Activated CD8-positive, alpha-beta memory T cell treated with anti-CD3 and anti-CD28 coated beads, Interleukin-2, amount 10 ng/mL, durations not matched to agents 7 days and 5 days (primary cell): ENCODE results near the gene CYP2A13. TPM values are rescaled to one million over a fixed set of nuclear protein-coding genes. Genes with fewer than 3 reads are reported as not detected.
A peak's percentile ranks its signal among the peaks of the same experiment; 100 is the strongest.
"Not testable (repeated sequence)": the region's sequence is repeated elsewhere in the genome, so short reads cannot be mapped to it uniquely, and the experiment has no call there.

Experiments
- ATAC-seq: fragments of 150-1000 bp; cut with Tn5 transposase; one replicate; pipeline ENCODE4 v1.10.0; 2021; ENCODE audit warnings: moderate library complexity
- CTCF ChIA-PET: fragments of 350-600 bp; sonication (Branson Sonifier 250); formaldehyde crosslinking; loops from one replicate; lab custom pipeline; 2021; ENCODE audit warnings: antibody characterized with exemption; lab: Charles Lee
- DNase-seq: peaks from one replicate; pipeline ENCODE4 v3.0.0-alpha.2; 2020
- H3K27ac Mint-ChIP-seq: one replicate; pipeline ENCODE4 v1.8.0; 2021; ENCODE audit warnings: mild to moderate bottlenecking, mixed read lengths
- H3K27me3 Mint-ChIP-seq: one replicate; pipeline ENCODE4 v1.8.0; 2021; ENCODE audit warnings: mixed read lengths
- H3K36me3 Mint-ChIP-seq: one replicate; pipeline ENCODE4 v1.8.0; 2021; ENCODE audit warnings: mild to moderate bottlenecking, mixed read lengths
- H3K4me1 Mint-ChIP-seq: one replicate; pipeline ENCODE4 v1.8.0; 2021; ENCODE audit warnings: mixed read lengths
- H3K4me3 Mint-ChIP-seq: one replicate; pipeline ENCODE4 v1.8.0; 2021; ENCODE audit warnings: mild to moderate bottlenecking, moderate library complexity, mixed read lengths
- H3K9me3 Mint-ChIP-seq: one replicate; pipeline ENCODE4 v1.8.0; 2022; ENCODE audit warnings: low read depth, mixed read lengths
- total RNA-seq, 2 experiments: library from RNA; stranded (reverse); gene quantifications; one replicate each; pipeline ENCODE4 v1.2.3, GENCODE V29; 2021

The CYP2A13 gene
- not detected for total RNA-seq

- Mint-ChIP-seq H3K4me1 (no peaks in the 10 kb centered on the region), H3K36me3 (no peaks in the 10 kb centered on the region), H3K9me3 (no peaks in the 10 kb centered on the region), H3K27ac (no peak within 1 kb of the TSS), H3K27me3 (peaks cover 46% of the 10 kb centered on the region), H3K4me3 (no peak within 1 kb of the TSS)
- CTCF ChIA-PET = no interaction called here
- no peak for ATAC-seq
- no peak for DNase-seq
These were observed at the start of gene CYP2A13 for GRCh38 chr19:41088151-41088550. Gene CYP2A13, plus strand, starts transcription at chr19:41088451. Its CDS starts 21 bp downstream, at chr19:41088472.

- peaks cover 11% of the 10 kb centered on the region for H3K27me3 Mint-ChIP-seq
These were observed 48.4 kb upstream of the CYP2A13 start for GRCh38 chr19:41039806-41040205.

GRCh38 chr19:41045095-41045494 lies 43.2 kb upstream of the CYP2A13 start:
- H3K9me3 Mint-ChIP-seq, DNase-seq, CTCF ChIA-PET, H3K36me3 Mint-ChIP-seq, H3K27ac Mint-ChIP-seq, H3K27me3 Mint-ChIP-seq, ATAC-seq, H3K4me1 Mint-ChIP-seq, H3K4me3 Mint-ChIP-seq: not testable (repeated sequence)

More at GRCh38 chr19:41039806-41040205, 48.4 kb upstream of the CYP2A13 start:
- Mint-ChIP-seq H3K36me3 (no peaks in the 10 kb centered on the region), H3K4me1 (peaks cover 2% of the 10 kb centered on the region), H3K9me3 (no peaks in the 10 kb centered on the region), H3K27ac (no peak overlapping the region), H3K4me3 (no peak overlapping the region)
- DNase-seq (no peak), ATAC-seq (no peak)
- CTCF ChIA-PET = no interaction called here

- H3K27me3 Mint-ChIP-seq = peaks cover 25% of the 10 kb centered on the region
- CTCF ChIA-PET = no interaction called here
These were observed 37.8 kb upstream of the CYP2A13 start for GRCh38 chr19:41050426-41050825.

GRCh38 chr19:41052162-41052561 lies 36.1 kb upstream of the CYP2A13 start:
- H3K4me1 Mint-ChIP-seq, H3K27ac Mint-ChIP-seq, DNase-seq, CTCF ChIA-PET, H3K36me3 Mint-ChIP-seq, H3K9me3 Mint-ChIP-seq, ATAC-seq, H3K4me3 Mint-ChIP-seq: not testable (repeated sequence)
- H3K27me3 Mint-ChIP-seq = peaks cover 35% of the 10 kb centered on the region

More at GRCh38 chr19:41050426-41050825, 37.8 kb upstream of the CYP2A13 start:
- no peak overlapping the region for H3K4me3 Mint-ChIP-seq
- H3K36me3 Mint-ChIP-seq = no peaks in the 10 kb centered on the region
- no peaks in the 10 kb centered on the region for H3K9me3 Mint-ChIP-seq
- H3K4me1 Mint-ChIP-seq = no peaks in the 10 kb centered on the region
- H3K27ac Mint-ChIP-seq = no peak overlapping the region
- no peak for ATAC-seq
- no peak for DNase-seq

GRCh38 chr19:41053331-41053730 lies 34.9 kb upstream of the CYP2A13 start:
- peaks cover 37% of the 10 kb centered on the region for H3K27me3 Mint-ChIP-seq
- not testable (repeated sequence) for H3K4me3 Mint-ChIP-seq, ATAC-seq

GRCh38 chr19:41064974-41065569 lies 23.2 kb upstream of the CYP2A13 start:
- H3K36me3 Mint-ChIP-seq = no peaks in the 10 kb centered on the region
- no peak overlapping the region for H3K27ac Mint-ChIP-seq
- H3K9me3 Mint-ChIP-seq = no peaks in the 10 kb centered on the region
- ATAC-seq (no peak), DNase-seq (no peak)
- H3K4me1 Mint-ChIP-seq = no peaks in the 10 kb centered on the region
- H3K27me3 Mint-ChIP-seq = peaks cover 35% of the 10 kb centered on the region
- H3K4me3 Mint-ChIP-seq = no peak overlapping the region
- CTCF ChIA-PET = no interaction called here

More at GRCh38 chr19:41053331-41053730, 34.9 kb upstream of the CYP2A13 start:
- H3K27ac Mint-ChIP-seq, CTCF ChIA-PET, H3K36me3 Mint-ChIP-seq, DNase-seq, H3K4me1 Mint-ChIP-seq, H3K9me3 Mint-ChIP-seq: not testable (repeated sequence)

GRCh38 chr19:41076286-41076685 lies 12.0 kb upstream of the CYP2A13 start:
- H3K9me3 Mint-ChIP-seq = peaks cover 5% of the 10 kb centered on the region
- H3K4me3 Mint-ChIP-seq = no peak overlapping the region
- H3K27me3 Mint-ChIP-seq = peaks cover 46% of the 10 kb centered on the region
- CTCF ChIA-PET = no interaction called here
- DNase-seq (no peak), ATAC-seq (no peak)
- no peaks in the 10 kb centered on the region for H3K4me1 Mint-ChIP-seq
- no peak overlapping the region for H3K27ac Mint-ChIP-seq
- H3K36me3 Mint-ChIP-seq = no peaks in the 10 kb centered on the region

GRCh38 chr19:41083516-41083915 lies 4.7 kb upstream of the CYP2A13 start:
- Mint-ChIP-seq H3K27me3 (peaks cover 28% of the 10 kb centered on the region), H3K27ac (no peak overlapping the region), H3K4me3 (no peak overlapping the region), H3K4me1 (no peaks in the 10 kb centered on the region), H3K9me3 (peaks cover 5% of the 10 kb centered on the region), H3K36me3 (no peaks in the 10 kb centered on the region)
- ATAC-seq = no peak
- CTCF ChIA-PET = interaction anchor here (1.2 kb wide), 1 partner anchor 44 kb away, joined by 3 read pairs; no protein-coding TSS in a partner anchor
- DNase-seq = no peak

GRCh38 chr19:41085748-41086415 lies 2.4 kb upstream of the CYP2A13 start:
- CTCF ChIA-PET = no interaction called here
- no peaks in the 10 kb centered on the region for H3K4me1 Mint-ChIP-seq
- H3K9me3 Mint-ChIP-seq = peaks cover under 1% of the 10 kb centered on the region
- H3K36me3 Mint-ChIP-seq = no peaks in the 10 kb centered on the region
- H3K27me3 Mint-ChIP-seq = peaks cover 40% of the 10 kb centered on the region
- no peak overlapping the region for H3K4me3 Mint-ChIP-seq
- ATAC-seq (no peak), DNase-seq (no peak)
- no peak overlapping the region for H3K27ac Mint-ChIP-seq

- ATAC-seq (no peak), DNase-seq (no peak)
- Mint-ChIP-seq H3K27ac (no peak overlapping the region), H3K4me1 (no peaks in the 10 kb centered on the region), H3K36me3 (no peaks in the 10 kb centered on the region), H3K27me3 (peaks cover 51% of the 10 kb centered on the region), H3K9me3 (no peaks in the 10 kb centered on the region), H3K4me3 (no peak overlapping the region)
- CTCF ChIA-PET = interaction anchor here (0.7 kb wide), 1 partner anchor 1469 kb away, joined by 4 read pairs; no protein-coding TSS in a partner anchor
These were observed 1.7 kb downstream of the CYP2A13 start for GRCh38 chr19:41089959-41090358.

GRCh38 chr19:41095703-41096102 lies 7.5 kb downstream of the CYP2A13 start:
- CTCF ChIA-PET = no interaction called here
- Mint-ChIP-seq H3K36me3 (no peaks in the 10 kb centered on the region), H3K27me3 (peaks cover 29% of the 10 kb centered on the region), H3K27ac (no peak overlapping the region), H3K4me1 (peaks cover 1% of the 10 kb centered on the region), H3K4me3 (no peak overlapping the region), H3K9me3 (no peaks in the 10 kb centered on the region)
- DNase-seq = no peak
- ATAC-seq = peak; percentile 58

- H3K27ac Mint-ChIP-seq = no peak overlapping the region
- H3K27me3 Mint-ChIP-seq = peaks cover 26% of the 10 kb centered on the region
- CTCF ChIA-PET = no interaction called here
- ATAC-seq = no peak
- peaks cover 1% of the 10 kb centered on the region for H3K4me1 Mint-ChIP-seq
- H3K9me3 Mint-ChIP-seq = no peaks in the 10 kb centered on the region
- H3K4me3 Mint-ChIP-seq = no peak overlapping the region
- DNase-seq = no peak
- H3K36me3 Mint-ChIP-seq = no peaks in the 10 kb centered on the region
These were observed 8.1 kb downstream of the CYP2A13 start for GRCh38 chr19:41096353-41096752.

GRCh38 chr19:41097302-41097701 lies 9.1 kb downstream of the CYP2A13 start:
- no peak overlapping the region for H3K27ac Mint-ChIP-seq
- CTCF ChIA-PET = no interaction called here
- H3K4me1 Mint-ChIP-seq = peaks cover 1% of the 10 kb centered on the region
- peaks cover 5% of the 10 kb centered on the region for H3K36me3 Mint-ChIP-seq
- H3K9me3 Mint-ChIP-seq = peaks cover 4% of the 10 kb centered on the region
- ATAC-seq (no peak), DNase-seq (no peak)
- peaks cover 20% of the 10 kb centered on the region for H3K27me3 Mint-ChIP-seq
- no peak overlapping the region for H3K4me3 Mint-ChIP-seq
